ENCODE results near the gene ATL1. TPM values are rescaled to one million over a fixed set of nuclear protein-coding genes. Genes with fewer than 3 reads are reported as not detected.
"Not testable (repeated sequence)": the region's sequence is repeated elsewhere in the genome, so short reads cannot be mapped to it uniquely, and the experiment has no call there.

Gene ATL1
- total RNA-seq, 4 donors from 2014 or later = 13.5 to 34.7 (median 23.3) TPM

- H3K4me1 ChIP-seq = peaks cover 0 to 11% (median 0%) of the 10 kb centered on the region in 4 donors
- H3K27me3 ChIP-seq = no peaks in the 10 kb centered on the region
- peaks cover 0 to 36% (median 3%) of the 10 kb centered on the region in 3 donors for H3K36me3 ChIP-seq
- no peak for DNase-seq (ENCODE audit: low spot score in 2 of 2)
- H3K9me3 ChIP-seq = no peaks in the 10 kb centered on the region
- 62 to 69% methylated on average over 4 of the region's 4 CpGs for WGBS, 2 donors
- TF ChIP-seq, protein P1, sequence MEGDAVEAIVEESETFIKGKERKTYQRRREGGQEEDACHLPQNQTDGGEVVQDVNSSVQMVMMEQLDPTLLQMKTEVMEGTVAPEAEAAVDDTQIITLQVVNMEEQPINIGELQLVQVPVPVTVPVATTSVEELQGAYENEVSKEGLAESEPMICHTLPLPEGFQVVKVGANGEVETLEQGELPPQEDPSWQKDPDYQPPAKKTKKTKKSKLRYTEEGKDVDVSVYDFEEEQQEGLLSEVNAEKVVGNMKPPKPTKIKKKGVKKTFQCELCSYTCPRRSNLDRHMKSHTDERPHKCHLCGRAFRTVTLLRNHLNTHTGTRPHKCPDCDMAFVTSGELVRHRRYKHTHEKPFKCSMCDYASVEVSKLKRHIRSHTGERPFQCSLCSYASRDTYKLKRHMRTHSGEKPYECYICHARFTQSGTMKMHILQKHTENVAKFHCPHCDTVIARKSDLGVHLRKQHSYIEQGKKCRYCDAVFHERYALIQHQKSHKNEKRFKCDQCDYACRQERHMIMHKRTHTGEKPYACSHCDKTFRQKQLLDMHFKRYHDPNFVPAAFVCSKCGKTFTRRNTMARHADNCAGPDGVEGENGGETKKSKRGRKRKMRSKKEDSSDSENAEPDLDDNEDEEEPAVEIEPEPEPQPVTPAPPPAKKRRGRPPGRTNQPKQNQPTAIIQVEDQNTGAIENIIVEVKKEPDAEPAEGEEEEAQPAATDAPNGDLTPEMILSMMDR (IDR thresholded peaks at IDR 0.05) = no peak
- TF ChIP-seq POLR2A (IDR thresholded peaks at IDR 0.05) = no peak
- no peak for TF ChIP-seq EP300 (IDR thresholded peaks at IDR 0.05)
- H3K4me3 ChIP-seq = no peak overlapping the region
- no peak overlapping the region for H3K27ac ChIP-seq
Observed at GRCh38 chr14:50620341-50620740, 60.4 kb downstream of the ATL1 start.

DNA sequence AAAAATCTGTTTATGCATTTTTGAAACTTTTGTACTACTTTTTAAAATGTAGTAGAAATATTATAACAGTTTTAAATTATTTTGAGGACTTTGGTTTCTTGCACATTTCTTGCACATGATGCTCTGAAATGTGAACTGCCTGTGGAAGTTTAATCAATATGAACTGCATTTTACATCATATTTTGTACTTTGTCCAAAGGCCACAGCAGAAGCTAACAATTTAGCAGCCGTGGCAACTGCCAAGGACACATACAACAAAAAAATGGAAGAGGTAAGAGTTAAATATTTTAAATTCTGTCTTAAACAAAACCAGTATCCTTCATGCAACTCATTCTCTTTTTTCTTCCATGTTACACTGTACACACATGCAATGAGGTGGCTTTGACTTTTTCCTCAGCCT is 63.0 kb downstream of the ATL1 start:
- Histone ChIP-seq H3K27ac (no peak overlapping the region), H3K36me3 (peaks cover 0 to 49% (median 0%) of the 10 kb centered on the region in 3 donors), H3K4me1 (peaks cover 0 to 11% (median 0%) of the 10 kb centered on the region in 4 donors), H3K4me3 (no peak overlapping the region), H3K27me3 (no peaks in the 10 kb centered on the region), H3K9me3 (no peaks in the 10 kb centered on the region)
- 53 to 66% methylated on average over 1 of the region's 1 CpG for WGBS, 2 donors
- no peak for DNase-seq (ENCODE audit: low spot score in 2 of 2)
- TF ChIP-seq, protein P1 (IDR thresholded peaks at IDR 0.05) = no peak
- TF ChIP-seq POLR2A (IDR thresholded peaks at IDR 0.05) = no peak
- TF ChIP-seq EP300 (IDR thresholded peaks at IDR 0.05) = no peak

- no peaks in the 10 kb centered on the region for H3K27me3 ChIP-seq
- H3K4me1 ChIP-seq = peaks cover 0 to 11% (median 0%) of the 10 kb centered on the region in 4 donors
- no peak for TF ChIP-seq EP300 (IDR thresholded peaks at IDR 0.05)
- TF ChIP-seq, protein P1 (IDR thresholded peaks at IDR 0.05) = no peak
- no peak for TF ChIP-seq POLR2A (IDR thresholded peaks at IDR 0.05)
- H3K27ac ChIP-seq = no peak overlapping the region
- no peaks in the 10 kb centered on the region for H3K9me3 ChIP-seq
- H3K36me3 ChIP-seq = peaks cover 0 to 63% (median 0%) of the 10 kb centered on the region in 3 donors
- no peak for DNase-seq (ENCODE audit: low spot score in 2 of 2)
- 86 to 94% methylated on average over 1 of the region's 1 CpG for whole genome bisulfite sequencing, 2 donors
- H3K4me3 ChIP-seq = no peak overlapping the region
Observed at GRCh38 chr14:50624447-50624846, 64.5 kb downstream of the ATL1 start.

DNA sequence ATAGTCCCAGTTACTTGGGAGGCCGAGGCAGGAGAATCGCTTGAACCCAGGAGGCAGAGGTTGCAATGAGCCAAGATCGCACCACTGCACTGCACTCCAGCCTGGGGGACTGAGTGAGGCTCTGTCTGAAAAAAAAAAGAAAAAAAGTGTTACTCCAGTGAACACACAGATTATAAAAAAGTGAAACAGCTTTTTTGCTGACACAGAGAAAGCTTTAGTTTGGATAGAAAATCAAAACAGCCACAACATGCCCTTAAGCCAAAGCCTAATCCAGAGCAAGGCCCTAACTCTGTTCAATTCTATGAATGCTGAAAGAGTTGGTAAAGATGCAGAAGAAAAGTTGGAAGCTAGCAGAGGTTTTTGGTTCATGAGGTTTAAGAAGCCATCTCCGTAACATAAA is 65.0 kb downstream of the ATL1 start:
- not testable (repeated sequence) for H3K27ac ChIP-seq; H3K4me1 ChIP-seq; DNase-seq (ENCODE audit: low spot score in 2 of 2); H3K9me3 ChIP-seq; H3K4me3 ChIP-seq; H3K27me3 ChIP-seq
- 98% methylated on average over 4 of the region's 4 CpGs for WGBS, 2 donors
- H3K36me3 ChIP-seq = peaks cover 0 to 68% (median 0%) of the 10 kb centered on the region in 3 donors

- no peak for TF ChIP-seq POLR2A (IDR thresholded peaks at IDR 0.05)
- H3K36me3 ChIP-seq = peaks cover 0 to 57% (median 0%) of the 10 kb centered on the region in 3 donors
- no peaks in the 10 kb centered on the region for H3K9me3 ChIP-seq
- peaks cover 0 to 12% (median 0%) of the 10 kb centered on the region in 4 donors for H3K4me1 ChIP-seq
- 69% methylated on average over 4 of the region's 4 CpGs for WGBS, 2 donors
- no peaks in the 10 kb centered on the region for H3K27me3 ChIP-seq
- no peak overlapping the region for H3K27ac ChIP-seq
- H3K4me3 ChIP-seq = no peak overlapping the region
- no peak for DNase-seq (ENCODE audit: low spot score in 2 of 2)
Observed at GRCh38 chr14:50631408-50631821, 71.5 kb downstream of the ATL1 start.

- DNase-seq (ENCODE audit: low spot score in 2 of 2) = no peak
- H3K4me1 ChIP-seq = peaks cover 0 to 12% (median 0%) of the 10 kb centered on the region in 4 donors
- WGBS, 2 donors = 74 to 78% methylated on average over 4 of the region's 4 CpGs
- H3K4me3 ChIP-seq = no peak overlapping the region
- TF ChIP-seq POLR2A (IDR thresholded peaks at IDR 0.05) = no peak
- TF ChIP-seq EP300 (IDR thresholded peaks at IDR 0.05) = no peak
- TF ChIP-seq, protein P1 (IDR thresholded peaks at IDR 0.05) = no peak
- H3K9me3 ChIP-seq = no peaks in the 10 kb centered on the region
- H3K27ac ChIP-seq = peak overlapping the region in 1 of 4 donors; percentile 40
- peaks cover 0 to 41% (median 0%) of the 10 kb centered on the region in 3 donors for H3K36me3 ChIP-seq
- no peaks in the 10 kb centered on the region for H3K27me3 ChIP-seq
Observed at GRCh38 chr14:50633954-50634353, 74.0 kb downstream of the ATL1 start.
